Epidermal melanocyte (primary cell): ENCODE measurements around the gene BMPR1A.

ENCODE experiments used
- DNase-seq: peaks from one replicate; pipeline ENCODE4 v3.0.0; 2011; ENCODE audit warnings: low spot score; ENCODE audit not compliant: insufficient read length

The BMPR1A gene

DNA sequence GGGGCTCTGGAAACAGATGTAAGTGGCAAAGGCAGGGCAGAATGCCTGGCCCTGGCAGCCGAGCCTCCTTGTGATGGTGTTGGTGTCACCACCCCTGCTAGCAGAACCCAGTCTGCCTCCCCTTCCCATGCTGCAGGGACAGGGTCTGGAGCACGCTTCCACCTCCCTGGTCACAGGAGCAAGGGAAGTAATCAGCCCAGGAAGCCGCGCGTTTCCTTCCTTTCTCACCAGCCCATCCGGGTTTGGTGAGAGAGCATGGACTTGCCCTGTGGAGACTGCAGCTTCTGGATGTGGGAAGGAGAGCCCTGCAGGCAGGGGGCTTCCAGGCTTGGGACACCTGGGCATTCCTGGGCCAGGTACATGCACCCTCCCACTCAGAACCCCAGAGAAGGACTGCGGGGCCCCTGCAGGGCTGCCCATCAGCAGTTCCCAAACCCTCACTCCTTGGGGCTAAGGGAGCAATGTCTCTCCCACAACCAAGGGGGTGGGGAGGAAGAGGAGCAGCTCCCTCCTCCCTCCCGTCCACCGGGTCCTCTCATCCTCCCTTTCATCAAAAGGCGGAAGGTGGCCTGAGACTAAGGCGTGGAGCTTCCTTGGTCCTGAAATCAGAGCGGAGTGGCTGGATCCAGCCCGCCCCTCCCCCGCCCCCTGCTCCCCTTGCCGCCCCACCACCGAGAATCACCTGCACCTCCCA lies 199.2 kb downstream of the BMPR1A start:
- DNase-seq: no peak

DNA sequence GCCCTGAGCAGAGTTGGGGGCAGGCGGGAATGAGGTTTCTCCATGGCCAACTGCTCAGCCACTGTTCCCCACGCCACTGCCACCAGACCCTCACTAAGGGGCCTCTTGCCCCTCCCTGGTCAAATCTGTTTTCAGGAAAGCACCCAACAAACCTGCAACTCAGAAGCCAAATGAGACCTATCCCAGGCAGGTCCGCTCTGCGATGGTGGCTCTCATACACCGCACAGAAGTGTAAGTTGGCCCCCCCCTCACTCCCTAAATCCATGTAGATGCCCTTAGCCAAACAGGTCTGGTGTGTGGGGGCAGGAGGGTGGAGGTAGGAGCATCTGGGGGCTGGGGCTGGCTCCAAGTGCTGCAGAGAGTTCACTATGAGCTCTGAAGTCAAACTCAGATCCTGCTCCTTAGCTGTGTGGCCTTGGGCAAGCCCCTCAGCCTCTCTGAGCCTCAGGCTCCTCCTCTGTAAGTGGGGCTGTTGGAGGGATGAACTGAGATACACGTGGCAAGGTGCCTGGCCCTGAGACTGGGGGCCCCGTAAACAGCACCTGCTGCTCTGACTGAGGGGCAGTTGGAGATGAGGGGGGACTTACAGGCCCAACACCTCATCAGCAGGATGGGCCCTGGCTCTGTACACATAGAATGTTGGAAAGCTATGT lies 199.9 kb downstream of the BMPR1A start:
- DNase-seq: no peak

DNA sequence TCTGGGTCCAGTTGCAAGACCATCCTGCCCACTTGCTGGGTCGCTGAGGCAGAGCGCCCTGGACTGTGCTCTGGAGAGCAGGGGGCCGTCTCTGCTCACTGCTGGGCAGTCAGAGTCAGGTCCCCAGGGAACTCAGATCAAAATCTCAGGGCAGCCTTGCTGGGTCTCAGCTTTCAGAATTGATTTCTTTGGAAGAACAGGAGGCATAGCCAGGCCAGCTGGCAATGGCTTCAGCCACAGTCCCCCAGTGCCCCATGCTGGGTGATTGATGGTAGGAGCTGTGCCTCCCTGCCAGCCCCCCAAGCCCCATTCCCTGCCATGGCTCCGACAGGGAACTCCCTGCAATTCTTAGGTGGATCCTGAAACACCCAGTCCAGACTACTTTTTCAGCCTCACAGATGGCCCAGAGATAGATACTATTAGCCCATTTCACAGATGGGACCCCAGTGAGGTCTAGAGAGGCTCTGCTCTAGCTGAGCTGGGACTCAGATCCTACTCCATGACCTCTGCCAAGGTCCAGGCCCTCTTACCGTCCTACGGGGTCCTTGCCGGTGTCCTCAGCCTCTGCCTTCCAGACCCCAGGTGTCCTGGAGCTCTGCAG lies 200.5 kb downstream of the BMPR1A start:
- no peak for DNase-seq

DNA sequence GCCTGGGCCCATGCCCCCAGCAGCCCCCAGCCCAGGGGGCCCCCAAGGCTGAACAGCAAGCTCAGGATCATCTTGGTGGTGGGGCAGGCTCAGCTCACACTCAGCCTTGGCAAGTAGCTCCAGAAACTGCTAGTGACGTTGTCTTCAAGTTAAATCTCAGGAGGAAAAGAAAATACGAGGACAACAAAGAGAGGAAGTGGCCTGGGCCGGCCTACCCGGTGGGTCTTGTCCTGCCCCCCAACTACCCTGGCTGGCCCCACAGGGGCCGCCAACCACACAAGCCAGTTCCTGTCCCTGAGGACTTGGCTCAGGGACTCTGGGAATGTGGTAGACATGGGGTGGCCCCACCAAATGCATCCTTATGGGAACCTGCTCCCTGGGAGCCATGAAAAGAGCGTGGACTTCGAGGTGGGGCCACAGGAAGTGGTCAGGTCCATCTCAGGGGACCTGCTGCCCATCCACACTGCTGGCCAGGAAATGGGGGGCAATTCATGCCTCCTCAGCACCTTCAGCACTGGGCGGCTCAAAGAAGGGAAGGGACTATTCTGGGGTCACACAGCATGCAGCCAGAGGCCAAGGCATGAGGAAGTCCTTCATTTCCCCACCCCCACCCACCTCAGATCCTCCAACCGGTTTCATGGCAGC lies 201.2 kb downstream of the BMPR1A start, which contains the start of gene MMRN2:
Gene MMRN2 (minus strand): TSS at position 145 of the 645 bp plus-strand sequence. CDS start 74 bp downstream, at position 71.
- no peak for DNase-seq

GRCh38 chr10:86958116-86958900 lies 201.9 kb downstream of the BMPR1A start, which contains the start of gene SNCG:
SNCG (plus strand) TSS chr10:86958599; CDS start chr10:86958698, 99 bp downstream.
- DNase-seq: no peak

GRCh38 chr10:86958901-86959736 lies 202.7 kb downstream of the BMPR1A start:
- DNase-seq: no peak

GRCh38 chr10:86959737-86960002 lies 203.3 kb downstream of the BMPR1A start:
- DNase-seq: no peak

GRCh38 chr10:86960003-86960862 lies 203.8 kb downstream of the BMPR1A start:
- DNase-seq: no peak

GRCh38 chr10:86960863-86961434 lies 204.5 kb downstream of the BMPR1A start:
- DNase-seq: no peak

GRCh38 chr10:86961481-86962091 lies 205.2 kb downstream of the BMPR1A start:
- no peak for DNase-seq

DNA sequence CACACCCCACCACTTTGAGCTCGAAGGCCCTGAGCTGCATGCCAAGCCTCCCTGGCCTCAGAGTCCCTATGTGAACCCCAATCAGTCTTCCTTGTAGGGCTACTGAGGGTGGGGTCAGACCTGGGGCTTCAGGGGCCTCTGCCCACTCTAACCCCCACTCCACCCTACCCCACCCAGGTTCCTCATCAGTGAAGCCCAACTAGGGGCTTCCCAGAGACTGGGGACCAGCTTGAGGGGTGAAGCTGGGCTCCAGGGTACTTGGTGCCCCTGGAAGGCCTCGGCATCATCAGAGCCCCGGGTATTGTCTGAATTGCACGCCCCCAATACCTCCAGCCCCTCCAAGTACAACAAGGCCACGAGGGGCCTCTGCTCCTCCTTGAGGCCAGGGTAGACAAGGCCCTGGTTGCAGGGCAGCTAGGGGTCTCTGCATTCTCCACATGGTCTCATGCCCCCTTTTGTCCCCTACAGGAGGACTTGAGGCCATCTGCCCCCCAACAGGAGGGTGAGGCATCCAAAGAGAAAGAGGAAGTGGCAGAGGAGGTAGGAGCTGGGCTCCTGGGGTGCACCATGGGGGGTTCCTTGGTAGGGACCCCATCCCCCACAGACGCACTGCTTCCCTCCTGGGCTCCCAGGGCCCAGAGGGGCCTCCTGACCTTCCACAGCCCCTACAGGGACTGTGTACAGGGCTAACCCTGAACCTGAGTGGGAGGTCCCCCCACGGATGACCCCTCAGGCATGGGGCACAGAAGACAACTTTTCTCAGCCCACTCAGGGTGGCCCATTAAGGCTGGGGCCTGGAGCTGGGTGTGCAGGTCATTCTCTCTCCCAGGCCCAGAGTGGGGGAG lies 205.9 kb downstream of the BMPR1A start:
- DNase-seq: no peak

GRCh38 chr10:86962981-86963310 lies 206.5 kb downstream of the BMPR1A start:
- DNase-seq: no peak

DNA sequence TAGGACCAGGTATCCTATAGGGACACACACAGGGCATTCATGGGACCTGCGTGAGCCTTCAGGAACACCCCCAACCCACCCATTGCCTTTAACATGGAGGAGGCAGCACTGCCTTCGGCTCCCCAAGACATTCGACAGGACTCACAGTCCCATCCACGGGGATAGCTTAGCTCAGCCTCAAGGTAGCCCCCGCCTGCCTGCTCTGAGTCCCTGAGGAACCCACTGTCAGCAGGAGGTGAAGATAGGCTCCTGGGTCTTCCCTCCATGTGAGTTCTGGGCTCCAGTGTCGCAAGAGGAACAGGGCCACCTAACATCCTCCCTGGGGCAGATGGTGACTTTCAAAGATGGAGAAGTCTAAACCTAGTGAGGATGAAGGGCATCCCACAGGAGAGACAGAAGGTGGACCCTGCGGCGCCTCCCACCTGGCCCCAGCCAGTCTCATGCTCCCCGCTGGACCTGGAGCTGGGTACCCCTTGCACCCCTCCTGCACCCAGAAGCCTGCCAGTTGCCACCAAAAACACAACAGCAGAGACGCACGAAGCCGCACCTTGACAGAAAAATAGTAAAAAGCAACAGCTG lies 207.0 kb downstream of the BMPR1A start:
- DNase-seq: no peak

DNA sequence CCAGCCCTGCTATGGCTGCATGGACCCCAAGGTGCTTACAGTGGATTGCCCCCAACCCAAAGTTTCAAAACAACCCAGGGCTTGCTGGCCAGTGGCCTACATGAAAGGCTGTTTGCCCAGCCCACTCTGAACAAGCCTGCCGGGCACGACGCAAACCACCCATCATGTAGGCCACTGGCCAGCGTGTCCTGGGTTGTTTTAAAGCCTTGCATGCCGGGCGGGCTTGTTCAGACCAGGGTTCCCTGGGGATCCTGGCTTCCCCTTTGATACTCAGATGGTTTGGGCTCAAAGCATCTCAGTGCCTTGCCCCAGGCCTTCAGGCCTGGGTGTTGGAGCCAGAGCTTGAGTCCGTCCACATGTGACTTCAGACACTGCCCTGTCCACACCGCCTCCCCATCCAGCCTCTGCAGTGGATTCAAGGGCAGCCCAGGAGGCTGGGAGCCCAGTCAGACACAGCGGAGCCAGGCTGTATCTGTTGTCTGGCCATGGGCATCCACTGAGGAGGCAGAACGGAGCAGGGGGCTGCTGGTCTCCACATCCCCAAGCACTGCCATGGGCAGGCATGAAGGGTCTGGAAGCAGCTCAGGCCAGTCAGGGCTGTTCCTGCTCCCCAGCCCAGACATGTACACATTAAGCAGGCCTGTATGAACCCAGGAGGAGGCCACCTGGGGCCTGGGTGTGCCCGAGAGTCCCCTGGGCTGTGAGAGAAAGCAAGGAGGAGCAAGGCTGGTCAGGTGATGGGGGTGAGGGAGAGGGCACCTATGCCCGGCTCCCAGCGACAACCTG lies 207.8 kb downstream of the BMPR1A start:
- no peak for DNase-seq

GRCh38 chr10:86964847-86965190 lies 208.4 kb downstream of the BMPR1A start:
- DNase-seq: no peak

- DNase-seq: no peak
Measured at GRCh38 chr10:86965986-86966654, 209.7 kb downstream of the BMPR1A start.
